KOPT-K1 (cell line): ENCODE measurements around the gene TSNAXIP1.

Source experiments
- H3K27ac ChIP-seq: fragments of 200-600 bp; sonication (generic); 2 replicates; pipeline ENCODE4 v1.5.1; 2016; ENCODE audit warnings: antibody characterized with exemption, mild to moderate bottlenecking, low read depth, low read length; ENCODE audit not compliant: poor library complexity, severe bottlenecking
- H3K36me3 ChIP-seq: fragments of 200-600 bp; sonication (generic); 2 replicates; pipeline ENCODE4 v1.5.1; 2017; ENCODE audit warnings: antibody characterized with exemption, mild to moderate bottlenecking, low read length, moderate library complexity; ENCODE audit not compliant: insufficient read depth
- H3K9me3 ChIP-seq: fragments of 200-600 bp; sonication (generic); 2 replicates; pipeline ENCODE4 v1.5.1; 2017; ENCODE audit warnings: antibody characterized with exemption, low read length, mild to moderate bottlenecking; ENCODE audit not compliant: insufficient read depth, poor library complexity, severe bottlenecking

Gene TSNAXIP1

GRCh38 chr16:67873435-67874370 lies 67.0 kb downstream of the TSNAXIP1 start:
- Histone ChIP-seq H3K9me3 (no peaks in the 10 kb centered on the region), H3K27ac (peak overlapping the region; percentile 85), H3K36me3 (peaks cover 72% of the 10 kb centered on the region)

- peaks cover 72% of the 10 kb centered on the region for H3K36me3 ChIP-seq
- peak overlapping the region; percentile 85 for H3K27ac ChIP-seq
- no peaks in the 10 kb centered on the region for H3K9me3 ChIP-seq
Measured at GRCh38 chr16:67874372-67874771, 67.7 kb downstream of the TSNAXIP1 start.

- Histone ChIP-seq H3K9me3 (no peaks in the 10 kb centered on the region), H3K27ac (no peak overlapping the region), H3K36me3 (peaks cover 75% of the 10 kb centered on the region)
Measured at GRCh38 chr16:67877064-67877463, 70.4 kb downstream of the TSNAXIP1 start.
